ENCODE data around the gene HMG20A. TPM values are rescaled to one million over a fixed set of nuclear protein-coding genes. Genes with fewer than 3 reads are reported as not detected.

Gene HMG20A
- total and polyA plus RNA-seq, 12 donors = 14.0 to 57.2 (median 38.9) TPM

- H3K4me3 ChIP-seq = no peak overlapping the region
- H3K4me1 ChIP-seq (replicated peaks in 1 of 2) = peaks cover 0 to 45% of the 10 kb centered on the region in 2 donors
- intact Hi-C loops (cut with DNase I) = no loop called here
- H3K27me3 ChIP-seq = no peaks in the 10 kb centered on the region
- TF ChIP-seq POLR2A (IDR thresholded peaks at IDR 0.05) = no peak
- TF ChIP-seq CTCF (IDR thresholded peaks at IDR 0.05) = no peak
- DNase-seq = peak in 4 of 7 donors; percentile 27 to 47 (median 40)
- peak overlapping the region in 1 of 5 donors; percentile 2 for H3K27ac ChIP-seq
- no peaks in the 10 kb centered on the region for H3K9me3 ChIP-seq (replicated peaks in 1 of 3)
- no peaks in the 10 kb centered on the region for H3K36me3 ChIP-seq (replicated peaks in 1 of 2)
- WGBS, 4 donors = 39 to 53% (median 41%) methylated on average over 2 of the region's 2 CpGs
Observed at GRCh38 chr15:77416148-77416455, 4.6 kb upstream of the HMG20A start.

DNA sequence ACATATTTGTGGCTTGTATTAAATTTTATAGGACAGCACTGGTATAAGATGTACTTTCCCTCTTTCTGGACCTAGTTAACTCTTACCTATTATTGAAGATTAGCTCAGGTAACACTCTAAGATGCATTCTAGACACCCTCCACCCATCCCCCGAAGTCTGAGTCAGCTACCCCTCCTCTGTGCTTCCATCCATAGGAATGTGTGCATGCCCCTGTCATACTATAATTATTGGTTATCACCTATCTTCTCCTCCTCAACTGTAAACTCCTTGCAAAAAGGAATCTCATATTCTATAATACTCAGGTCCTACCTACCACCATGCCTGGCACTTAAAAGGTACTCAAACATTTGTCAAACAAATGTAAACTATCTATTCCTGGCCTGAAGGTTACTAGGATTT is 3.7 kb upstream of the HMG20A start:
- H3K4me1 ChIP-seq (replicated peaks in 1 of 2) = peaks cover 7 to 53% of the 10 kb centered on the region in 2 donors

DNA sequence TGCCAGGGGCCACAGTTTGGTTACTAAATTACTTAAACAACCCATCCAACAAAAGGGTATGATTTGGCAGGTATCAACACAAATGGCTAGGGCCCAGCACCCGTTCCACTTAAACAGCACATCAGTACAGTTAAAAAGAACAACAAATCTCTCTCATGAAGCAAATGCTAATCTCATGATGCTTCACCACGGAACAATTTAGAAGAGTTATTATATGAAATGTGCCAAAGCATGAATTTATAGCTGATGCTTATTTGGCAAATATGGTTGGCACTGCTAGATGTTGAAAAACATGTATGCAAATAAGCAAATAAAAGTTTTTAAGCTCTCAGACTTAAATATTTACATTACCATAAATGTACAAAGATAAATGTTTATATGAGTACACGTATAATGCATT is 3.1 kb upstream of the HMG20A start:
- Histone ChIP-seq H3K27ac (no peak overlapping the region), H3K4me1 (replicated peaks in 1 of 2) (peaks cover 14 to 59% of the 10 kb centered on the region in 2 donors), H3K27me3 (no peaks in the 10 kb centered on the region), H3K4me3 (no peak overlapping the region), H3K9me3 (replicated peaks in 1 of 3) (no peaks in the 10 kb centered on the region), H3K36me3 (replicated peaks in 1 of 2) (no peaks in the 10 kb centered on the region)
- intact Hi-C loops (cut with DNase I) = no loop called here
- DNase-seq = no peak
- WGBS, 4 donors = 78 to 88% (median 85%) methylated on average over 3 of the region's 3 CpGs
- no peak for TF ChIP-seq POLR2A (IDR thresholded peaks at IDR 0.05)
- no peak for TF ChIP-seq CTCF (IDR thresholded peaks at IDR 0.05)

More for the DNA sequence above, 3.7 kb upstream of the HMG20A start:
- WGBS, 4 donors = 0 to 94% (median 88%) methylated on average over 1 of the region's 1 CpG
- TF ChIP-seq CTCF (IDR thresholded peaks at IDR 0.05) (no peak), POLR2A (IDR thresholded peaks at IDR 0.05) (no peak)
- no peaks in the 10 kb centered on the region for H3K9me3 ChIP-seq (replicated peaks in 1 of 3)
- no peak for DNase-seq
- H3K27me3 ChIP-seq = no peaks in the 10 kb centered on the region
- intact Hi-C loops (cut with DNase I) = no loop called here
- no peak overlapping the region for H3K4me3 ChIP-seq
- no peak overlapping the region for H3K27ac ChIP-seq
- H3K36me3 ChIP-seq (replicated peaks in 1 of 2) = no peaks in the 10 kb centered on the region

- intact Hi-C loops (cut with DNase I) = no loop called here
- WGBS, 4 donors = 37 to 51% (median 46%) methylated on average over 8 of the region's 8 CpGs
- H3K4me3 ChIP-seq = peak overlapping the region in 2 of 4 donors; percentile 92 to 95
Observed at GRCh38 chr15:77418391-77418965, 2.2 kb upstream of the HMG20A start.

More at GRCh38 chr15:77418391-77418965, 2.2 kb upstream of the HMG20A start:
- no peak for DNase-seq
- Histone ChIP-seq H3K9me3 (replicated peaks in 1 of 3) (no peaks in the 10 kb centered on the region), H3K36me3 (replicated peaks in 1 of 2) (no peaks in the 10 kb centered on the region), H3K4me1 (replicated peaks in 1 of 2) (peaks cover 22 to 59% of the 10 kb centered on the region in 2 donors), H3K27me3 (no peaks in the 10 kb centered on the region), H3K27ac (peak overlapping the region in 3 of 5 donors; percentile 88 to 97 (median 95))
- TF ChIP-seq POLR2A (IDR thresholded peaks at IDR 0.05) (no peak), CTCF (IDR thresholded peaks at IDR 0.05) (no peak)

Measured in adrenal gland (tissue), 12 donors.